ENCODE data around the gene SNTG2.
"Not testable (repeated sequence)": the region's sequence is repeated elsewhere in the genome, so short reads cannot be mapped to it uniquely, and the experiment has no call there.

SNTG2 gene

DNA sequence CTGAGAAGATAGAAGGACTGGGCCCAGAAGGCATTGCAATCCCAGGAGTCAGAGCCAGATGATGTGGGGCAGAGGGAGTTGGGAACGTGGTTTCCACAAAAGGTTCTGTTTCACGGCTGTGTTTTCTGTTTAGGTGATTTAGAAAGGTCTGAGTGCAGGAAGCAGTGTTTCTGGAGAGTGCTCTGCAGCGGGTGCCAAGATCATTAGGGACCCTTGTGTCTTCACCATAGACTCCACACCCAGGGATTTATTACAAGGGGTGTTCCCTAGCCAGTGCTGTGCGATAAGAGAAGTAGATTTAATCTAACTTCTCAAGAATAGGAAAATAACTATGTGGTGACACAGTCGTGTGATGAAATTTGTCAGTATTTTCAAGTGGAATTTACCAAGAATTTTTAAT lies 241.5 kb downstream of the SNTG2 start:
- DNase-seq (ENCODE audit: low read depth), result no peak

DNA sequence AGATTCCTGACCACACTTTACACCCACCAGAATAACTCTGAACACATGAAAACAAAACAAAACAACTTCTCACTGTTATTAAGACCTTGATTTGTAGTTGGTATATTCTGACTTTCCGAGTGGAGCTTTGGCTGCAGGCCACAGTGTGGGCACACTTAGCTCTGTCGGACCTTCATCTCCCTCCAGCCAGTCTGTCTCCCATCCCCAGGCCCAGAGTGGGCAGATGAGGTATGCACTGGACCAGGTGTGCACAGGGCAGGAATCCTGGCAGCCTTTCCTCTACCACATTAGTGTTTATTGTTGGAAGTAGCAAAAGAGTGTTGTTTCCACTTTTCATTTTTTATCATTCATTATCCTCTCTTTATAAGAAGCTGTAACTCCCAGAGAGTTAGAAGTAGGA lies 243.2 kb downstream of the SNTG2 start:
- DNase-seq (ENCODE audit: low read depth), result no peak

DNA sequence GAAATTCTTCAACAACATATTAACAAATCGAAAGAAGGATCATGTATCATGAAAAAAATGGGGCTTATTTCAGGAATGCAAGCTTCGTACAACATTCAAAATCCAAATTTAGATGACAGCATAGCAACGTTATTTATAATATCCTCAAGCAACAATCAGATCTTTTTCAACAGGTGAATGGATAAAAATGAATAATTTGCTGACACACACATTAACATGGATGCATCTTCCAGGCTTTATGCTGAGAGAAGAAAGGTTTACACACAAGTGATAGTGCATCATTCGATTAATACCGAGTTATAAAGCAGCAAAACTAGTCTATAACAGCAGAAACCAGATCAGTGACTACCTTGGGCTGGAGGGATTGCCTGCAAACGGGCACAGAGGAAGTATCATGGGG lies 253.1 kb downstream of the SNTG2 start:
- DNase-seq (ENCODE audit: low read depth), result no peak

- DNase-seq (ENCODE audit: low read depth), result no peak
Observed at GRCh38 chr2:1205853-1206252, 255.2 kb downstream of the SNTG2 start.

DNA sequence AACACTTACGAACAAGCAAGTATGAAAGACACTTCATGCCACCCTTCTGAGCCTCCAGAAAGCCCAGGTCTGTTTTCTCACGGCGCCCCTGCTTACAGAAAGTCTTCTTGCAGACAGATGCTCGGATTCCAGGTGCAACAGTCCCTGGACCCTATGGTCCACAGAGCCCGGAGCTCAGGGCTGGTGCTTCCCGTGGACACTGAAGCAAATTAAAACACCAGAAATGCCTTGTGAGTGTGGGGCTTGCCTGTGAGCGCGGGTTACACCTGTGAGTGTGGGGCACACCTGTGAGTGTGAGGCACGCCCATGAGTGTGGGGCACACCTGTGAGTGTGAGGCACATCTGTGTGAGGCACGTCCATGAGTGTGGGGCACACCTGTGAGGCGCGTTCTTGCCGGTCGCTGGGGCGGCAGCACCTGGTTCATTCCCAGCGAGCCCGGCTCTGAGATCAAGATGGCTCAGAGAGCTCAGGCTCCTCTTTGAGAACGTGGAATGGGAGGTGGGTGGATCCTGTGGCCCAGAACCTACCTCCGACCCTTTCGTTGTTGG lies 257.4 kb downstream of the SNTG2 start:
- no peak for DNase-seq (ENCODE audit: low read depth)

- no peak for DNase-seq (ENCODE audit: low read depth)
Observed at GRCh38 chr2:1208522-1208921, 257.9 kb downstream of the SNTG2 start.

DNA sequence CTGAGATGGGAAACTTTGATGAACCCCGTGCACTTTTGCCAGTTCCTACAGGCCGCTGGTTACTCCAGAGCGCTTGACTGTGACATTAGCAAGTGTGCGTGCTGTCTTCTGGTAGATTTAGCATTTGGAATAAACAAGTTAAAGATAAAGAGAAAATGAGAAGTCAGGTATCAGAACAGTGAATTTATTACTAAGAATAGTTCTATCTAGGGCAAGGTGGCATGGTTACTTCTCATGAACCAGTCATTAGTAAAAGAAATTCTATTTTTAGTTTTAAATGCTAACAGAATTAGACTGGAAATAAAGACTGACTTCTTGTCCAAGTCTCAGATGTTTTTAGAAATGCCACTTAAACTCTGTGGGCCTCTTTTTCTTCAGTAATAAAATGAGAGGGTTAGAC lies 258.6 kb downstream of the SNTG2 start:
- DNase-seq (ENCODE audit: low read depth), result no peak

DNA sequence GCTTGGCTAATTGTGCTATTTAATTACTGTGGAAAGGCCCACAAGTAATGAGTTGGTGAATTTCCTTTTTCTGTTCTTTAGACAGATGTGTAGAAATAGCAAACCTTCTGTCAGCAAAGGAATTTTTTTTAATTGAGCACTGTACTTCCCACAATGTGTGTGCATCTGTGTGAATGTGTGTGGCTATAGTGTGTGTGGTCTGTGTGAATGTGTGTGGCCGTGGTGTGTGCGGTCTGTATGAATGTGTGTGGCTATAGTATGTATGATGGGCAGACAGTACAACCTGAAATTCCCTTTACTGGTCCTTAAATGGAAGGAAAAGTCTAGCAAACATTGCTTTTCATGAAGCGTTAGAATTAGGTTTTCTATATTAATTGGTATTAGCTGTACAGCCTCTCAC lies 259.1 kb downstream of the SNTG2 start:
- no peak for DNase-seq (ENCODE audit: low read depth)

GRCh38 chr2:1210352-1210751 lies 259.7 kb downstream of the SNTG2 start:
- no peak for DNase-seq (ENCODE audit: low read depth)

DNA sequence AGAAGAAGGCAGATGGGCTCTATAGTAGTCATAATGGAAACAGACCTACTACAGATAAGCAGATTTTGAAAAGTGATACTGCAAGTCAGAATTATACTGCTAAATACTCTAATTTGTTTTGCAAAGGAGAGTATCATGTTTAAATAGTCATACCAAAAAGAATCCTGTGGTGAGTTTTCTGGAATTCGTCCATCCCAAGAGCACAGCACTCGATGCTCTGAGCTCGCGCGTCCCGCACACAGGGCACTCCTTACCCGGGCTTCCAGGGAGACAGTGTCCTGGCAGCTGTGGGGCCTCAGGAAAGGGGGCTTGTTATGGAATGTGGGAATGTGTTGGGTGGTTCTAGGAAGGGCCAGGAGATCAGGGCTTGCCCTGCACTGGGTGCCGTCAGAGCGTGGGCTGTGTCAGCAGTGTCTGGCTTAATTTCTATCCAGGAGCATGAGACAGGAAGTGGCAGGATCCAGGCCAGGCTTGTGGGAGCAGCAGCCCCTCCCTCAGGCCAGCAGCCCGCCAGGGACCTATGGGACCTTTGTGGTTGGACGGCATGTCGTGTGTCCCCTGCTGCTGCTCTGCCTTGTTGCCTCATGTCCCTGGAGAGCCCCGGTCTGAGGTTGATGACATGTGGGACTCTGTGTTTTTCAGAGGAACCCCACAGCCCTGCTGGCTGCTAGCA lies 269.4 kb downstream of the SNTG2 start:
- no peak for DNase-seq (ENCODE audit: low read depth)

DNA sequence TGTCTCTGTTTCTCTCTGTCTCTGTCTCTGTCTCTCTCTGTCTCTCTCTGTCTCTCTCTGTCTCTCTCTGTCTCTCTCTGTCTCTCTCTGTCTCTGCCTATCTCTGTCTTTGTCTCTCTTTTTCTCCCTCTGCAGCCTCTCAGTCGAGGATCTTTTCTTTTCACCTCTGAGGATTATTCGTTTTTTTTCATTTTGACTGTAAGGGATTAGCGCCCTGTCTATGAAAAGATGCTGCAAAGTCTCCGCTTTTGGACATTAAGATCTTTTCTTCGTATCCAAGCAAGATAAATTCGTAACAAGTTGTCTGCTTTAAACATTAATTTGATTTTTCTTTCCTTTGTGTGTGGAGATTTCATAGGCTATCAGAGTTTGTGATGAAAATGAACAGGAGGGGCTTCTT lies 271.4 kb downstream of the SNTG2 start:
- no peak for DNase-seq (ENCODE audit: low read depth)

DNA sequence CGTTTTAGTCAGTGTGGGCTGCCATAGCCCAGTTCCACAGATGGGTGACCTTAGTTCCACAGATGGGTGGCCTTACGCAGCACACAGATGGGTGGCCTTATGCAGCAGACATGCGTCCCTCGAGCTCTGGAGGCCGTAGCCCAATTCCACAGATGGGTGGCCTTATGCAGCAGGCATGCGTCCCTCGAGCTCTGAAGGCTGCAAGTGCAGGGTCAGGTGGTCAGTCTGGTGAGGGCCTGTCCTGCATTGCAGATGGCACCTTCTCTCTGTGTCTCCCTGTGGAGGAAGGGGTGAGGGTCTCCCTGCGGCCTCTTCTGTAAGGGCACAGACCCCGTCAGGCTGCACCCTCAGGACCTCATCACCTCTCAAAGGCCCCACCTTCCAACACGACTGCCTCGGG lies 273.1 kb downstream of the SNTG2 start:
- no peak for DNase-seq (ENCODE audit: low read depth)

DNA sequence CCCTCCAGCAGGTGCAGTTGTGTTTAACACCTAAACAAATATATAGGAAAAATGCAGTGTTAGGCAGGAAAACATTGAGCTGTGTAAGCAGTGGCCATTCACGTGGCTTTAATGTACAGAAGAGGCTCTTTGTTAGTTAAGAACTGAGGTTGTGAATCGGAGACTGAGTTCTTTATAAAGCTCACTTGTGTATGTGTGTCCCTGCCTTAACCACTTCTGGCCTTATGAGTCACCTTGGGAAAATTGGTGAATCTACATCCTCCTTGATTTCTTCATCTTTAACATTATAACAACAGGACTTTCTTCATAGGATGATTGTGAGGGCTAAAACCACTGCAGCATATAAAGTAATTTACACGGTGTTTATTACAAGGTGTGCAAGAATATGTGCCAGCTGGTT lies 274.3 kb downstream of the SNTG2 start:
- no peak for DNase-seq (ENCODE audit: low read depth)

GRCh38 chr2:1226766-1227165 lies 276.1 kb downstream of the SNTG2 start:
- no peak for DNase-seq (ENCODE audit: low read depth)

GRCh38 chr2:1227274-1227900 lies 276.7 kb downstream of the SNTG2 start:
- no peak for DNase-seq (ENCODE audit: low read depth)

DNA sequence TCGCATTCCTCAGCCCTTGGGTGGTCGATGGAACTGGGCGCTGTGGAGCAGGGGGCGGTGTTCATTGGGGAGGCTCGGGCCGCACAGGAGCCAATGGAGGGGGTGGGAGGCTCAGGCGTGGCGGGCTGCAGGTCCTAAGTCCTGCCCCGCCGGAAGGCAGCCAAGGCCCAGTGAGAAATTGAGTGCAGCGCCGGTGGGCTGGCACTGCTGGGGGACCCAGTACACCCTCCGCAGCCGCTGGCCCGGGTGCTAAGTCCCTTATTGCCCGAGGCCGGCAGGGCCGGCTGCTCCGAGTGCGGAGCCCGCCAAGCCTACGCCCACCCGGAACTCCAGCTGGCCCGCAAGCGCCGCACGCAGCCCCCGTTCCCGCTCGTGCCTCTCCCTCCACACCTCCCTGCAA lies 278.9 kb downstream of the SNTG2 start:
- DNase-seq (ENCODE audit: low read depth), result not testable (repeated sequence)

DNA sequence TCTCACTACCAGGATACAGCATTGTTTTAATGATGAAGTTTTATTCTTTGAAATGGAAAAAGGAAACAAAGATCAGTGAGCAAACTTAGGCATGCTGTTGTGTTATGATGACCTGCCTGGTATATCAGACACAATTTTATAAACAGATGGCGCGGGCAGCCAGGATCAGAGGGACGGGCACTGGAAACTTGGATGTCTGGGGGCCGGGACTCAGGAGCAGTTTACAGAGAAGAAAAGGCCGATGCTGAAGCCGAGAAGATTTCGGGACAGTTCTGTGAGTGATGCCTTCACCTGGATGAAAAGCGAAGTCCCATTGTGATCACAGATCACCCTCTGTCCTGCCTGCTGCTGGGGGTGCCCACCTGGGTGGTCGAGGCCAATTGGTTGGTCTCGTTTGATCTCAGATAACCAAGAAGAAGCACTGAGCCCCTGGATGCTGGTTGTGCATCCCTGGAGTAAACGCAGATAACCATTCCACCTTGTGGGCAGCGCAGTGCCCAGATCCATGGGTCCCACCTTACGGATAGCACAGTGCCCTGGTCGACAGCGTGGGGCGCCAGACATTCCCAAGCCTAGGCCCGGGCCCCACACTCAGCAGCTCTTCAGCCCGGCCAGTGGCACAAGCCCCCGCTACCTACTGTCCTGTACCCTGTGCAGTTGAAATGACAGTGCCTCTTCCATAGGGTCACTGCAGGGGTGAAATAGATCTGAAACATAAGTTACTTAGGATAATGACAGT lies 279.7 kb downstream of the SNTG2 start:
- DNase-seq (ENCODE audit: low read depth), result no peak

DNA sequence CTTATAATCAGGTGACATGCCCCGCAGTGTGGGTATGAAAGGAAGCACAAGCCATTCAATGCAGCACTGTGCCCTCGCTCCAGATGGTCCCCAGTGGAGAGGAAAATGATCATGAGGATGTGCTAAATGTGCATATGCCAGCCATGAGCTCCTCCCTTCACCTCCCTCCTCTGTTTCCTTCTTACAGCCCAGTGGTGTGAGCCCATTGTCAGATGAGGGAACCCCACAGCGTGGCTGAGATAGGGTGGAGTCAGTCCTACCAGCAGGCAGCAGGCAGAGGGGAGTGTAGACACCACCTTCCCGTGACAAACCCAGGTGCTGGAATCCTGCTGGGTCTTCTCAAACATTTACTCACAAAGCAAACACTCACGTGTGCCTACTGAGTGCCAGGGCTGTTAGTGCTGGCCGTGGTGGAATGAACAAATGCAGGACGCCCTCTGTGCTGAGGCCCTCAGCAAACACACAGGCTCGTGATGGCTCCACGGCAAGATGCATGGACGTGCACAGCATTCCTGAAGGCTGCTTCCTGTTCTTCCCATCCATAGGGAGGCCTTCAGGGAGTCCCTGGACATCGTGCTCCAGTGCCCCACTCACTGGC lies 280.9 kb downstream of the SNTG2 start:
- DNase-seq (ENCODE audit: low read depth), result no peak

DNA sequence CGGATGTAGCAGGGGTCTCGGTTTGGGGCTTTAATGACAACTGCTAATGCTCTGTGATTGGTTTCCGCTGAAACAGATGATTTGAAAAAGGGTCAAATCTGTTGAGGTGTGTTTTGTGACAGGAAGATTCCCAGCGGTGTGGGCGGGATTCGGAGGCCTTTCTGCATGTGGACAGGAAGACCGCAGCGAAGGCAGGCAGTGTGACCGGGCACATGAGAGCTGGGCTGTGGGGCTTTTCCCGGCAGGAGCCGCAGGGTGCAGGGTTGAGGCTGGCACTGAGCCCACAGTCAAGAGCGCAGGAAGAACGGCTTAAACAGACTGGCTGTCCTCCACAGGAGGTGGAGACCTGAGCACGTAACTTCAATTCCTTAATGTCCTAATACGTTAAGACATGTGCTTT lies 282.6 kb downstream of the SNTG2 start:
- no peak for DNase-seq (ENCODE audit: low read depth)

DNA sequence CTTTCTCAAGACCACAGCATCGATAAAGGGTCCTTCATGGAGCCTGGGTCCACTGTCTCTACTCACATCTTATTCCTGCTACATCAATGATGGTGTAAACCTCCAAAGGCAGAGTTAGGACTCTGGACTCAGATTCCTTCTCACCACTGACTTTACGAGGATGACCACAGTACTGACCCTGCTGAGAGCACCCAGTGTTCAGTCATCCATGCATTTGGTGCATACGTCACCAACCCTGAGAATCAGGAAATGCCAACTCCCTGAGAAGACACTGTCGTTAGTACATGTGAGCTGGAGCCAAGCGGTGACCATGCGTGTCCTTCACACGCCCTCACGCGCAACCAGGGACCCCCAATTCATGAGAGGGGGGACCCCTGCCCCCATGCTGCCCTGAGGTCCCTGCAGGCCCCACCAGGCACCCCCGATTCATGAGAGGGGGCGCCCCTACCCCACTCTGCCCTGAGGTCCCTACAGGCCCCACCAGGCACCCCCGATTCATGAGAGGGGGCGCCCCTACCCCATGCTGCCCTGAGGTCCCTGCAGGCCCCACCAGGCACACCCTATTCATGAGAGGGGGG lies 284.2 kb downstream of the SNTG2 start:
- no peak for DNase-seq (ENCODE audit: low read depth)

DNA sequence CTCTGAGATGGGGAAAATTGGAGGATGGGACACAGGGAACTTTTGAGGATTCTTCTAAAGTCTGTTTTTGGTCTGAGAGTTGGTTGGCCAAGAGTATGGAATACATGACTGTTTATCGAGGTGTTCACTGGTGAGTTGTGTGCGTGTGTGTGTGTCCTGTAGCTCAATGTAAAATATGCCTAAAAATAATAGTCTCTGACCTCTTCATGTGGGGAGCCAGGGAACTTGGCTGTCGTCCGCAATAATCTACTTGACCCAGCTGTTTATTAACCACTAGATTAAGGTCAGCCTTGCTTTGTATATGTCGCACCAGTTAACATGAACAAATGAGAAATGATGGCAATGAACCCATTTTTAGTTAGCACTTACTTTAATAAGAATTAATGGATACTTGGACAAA lies 285.2 kb downstream of the SNTG2 start:
- DNase-seq (ENCODE audit: low read depth), result no peak

GRCh38 chr2:1236606-1237005 lies 286.0 kb downstream of the SNTG2 start:
- DNase-seq (ENCODE audit: low read depth), result no peak

All from stimulated activated CD8-positive, alpha-beta memory T cell treated with anti-CD3 and anti-CD28 coated beads, Interleukin-15, amount 100 ng/mL, for 24 hours (primary cell).